Measurements from ENCODE around the gene CCDC85C.
A peak's percentile ranks its signal among the peaks of the same experiment; 100 is the strongest.

The CCDC85C gene

DNA sequence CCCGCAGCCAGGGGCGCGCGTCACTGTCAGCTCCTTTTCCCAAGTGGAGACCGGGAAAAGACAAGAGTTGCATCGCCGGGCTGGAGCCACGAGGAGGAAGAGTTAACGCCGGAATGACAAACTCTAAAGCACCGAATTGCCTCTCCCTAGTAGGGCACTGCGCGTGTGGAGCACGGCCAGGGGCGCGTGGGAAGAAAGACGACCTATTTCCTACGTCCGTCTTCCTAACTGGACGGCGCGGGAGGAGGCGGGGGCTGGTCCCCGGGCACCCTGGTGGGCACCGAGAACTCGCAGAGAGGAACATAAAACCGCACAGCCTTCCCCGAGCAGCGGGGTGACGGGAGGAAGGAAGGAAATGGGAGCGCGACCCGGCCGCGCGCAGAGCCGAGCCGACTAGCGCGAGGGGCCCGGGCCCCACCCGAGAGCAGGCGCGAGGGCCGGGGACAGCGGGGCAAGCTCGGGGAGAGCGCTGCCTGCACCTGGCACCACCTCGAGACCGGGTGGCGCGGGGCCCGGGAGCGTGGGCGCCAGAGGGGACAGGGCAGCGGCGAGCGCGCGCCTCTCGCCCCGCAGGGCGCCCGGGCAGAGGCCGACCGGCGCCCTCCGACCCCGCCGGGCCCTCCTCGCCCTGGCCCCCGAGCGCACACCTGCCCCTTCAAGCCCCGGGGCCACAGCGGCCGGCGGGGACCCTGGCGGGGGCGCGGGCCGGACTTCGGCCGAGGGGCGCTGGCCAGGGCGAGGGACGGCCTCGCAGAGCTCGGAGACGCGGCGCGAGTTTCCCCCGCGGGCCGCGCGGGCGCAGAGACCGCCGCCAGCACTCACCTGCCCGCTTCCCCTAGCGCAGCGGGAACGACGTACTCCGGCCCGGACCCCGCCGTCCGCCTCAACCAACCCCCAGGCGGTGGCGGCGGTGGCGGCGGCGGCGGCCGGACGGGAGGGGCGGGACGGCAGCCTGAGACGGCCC lies 123.8 kb downstream of the CCDC85C start, which contains the start of gene SETD3:
TSS of gene SETD3 (minus strand) at position 954 of the 964 bp plus-strand sequence. CDS start 15,054 bp downstream, outside the sequence.
- peak in 1 of 2 donors; percentile 9 for DNase-seq (ENCODE audit: low read depth in 2 of 2, low spot score in 1 of 2)

DNA sequence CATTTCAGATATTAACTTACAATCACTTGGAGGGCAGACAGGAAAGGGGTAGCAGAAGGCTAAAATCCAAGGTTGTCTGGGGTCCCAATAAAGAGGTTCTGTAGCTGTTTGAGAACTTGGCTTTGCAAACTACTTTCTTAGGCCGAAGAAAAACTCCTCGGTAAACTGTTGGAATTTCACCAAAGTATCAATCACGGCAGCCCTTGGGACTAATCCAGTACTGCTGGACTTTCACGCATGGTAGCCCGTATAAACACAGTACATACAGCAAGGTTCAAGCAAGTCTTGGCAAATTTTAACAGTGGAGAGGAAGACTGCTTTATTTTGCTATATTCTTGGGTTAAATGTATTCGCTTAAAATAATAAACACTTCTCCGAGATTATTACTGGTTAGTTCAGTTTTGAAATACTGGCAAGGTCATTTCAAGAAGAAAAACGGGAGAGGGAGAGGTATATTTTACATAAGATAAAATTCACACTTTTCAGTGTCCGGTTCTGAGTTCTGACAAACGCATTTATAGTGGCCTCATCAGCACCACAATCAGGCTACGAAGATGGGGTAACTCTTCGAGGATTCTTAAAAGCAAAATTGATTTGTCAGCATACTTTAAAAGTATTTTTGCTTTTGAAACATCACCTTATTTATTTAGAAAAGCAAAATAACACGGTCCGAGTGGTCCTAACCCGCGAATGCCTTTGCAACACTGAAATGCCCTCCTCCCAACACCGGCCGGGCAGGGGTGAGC lies 124.7 kb downstream of the CCDC85C start:
- no peak for DNase-seq (ENCODE audit: low read depth in 2 of 2, low spot score in 1 of 2)

DNA sequence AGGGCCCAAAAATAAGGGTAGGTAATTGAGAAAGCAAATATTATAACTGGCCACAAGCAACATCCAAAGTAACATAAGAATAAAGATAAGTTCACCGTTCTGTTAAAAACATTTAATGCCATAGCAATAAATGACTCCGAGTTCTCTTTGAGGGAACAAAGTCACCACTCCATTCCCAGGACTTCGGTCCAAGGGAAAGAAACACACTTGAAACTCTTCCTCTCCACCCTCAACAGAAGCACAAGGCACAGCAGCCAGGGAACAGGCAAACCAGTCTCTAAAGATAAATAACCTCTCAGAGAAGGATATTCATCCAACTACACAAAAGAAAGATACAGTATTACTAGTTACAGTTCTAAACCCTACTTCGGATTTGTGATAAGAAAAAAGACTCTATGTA lies 125.9 kb downstream of the CCDC85C start:
- DNase-seq (ENCODE audit: low read depth in 2 of 2, low spot score in 1 of 2): no peak

DNA sequence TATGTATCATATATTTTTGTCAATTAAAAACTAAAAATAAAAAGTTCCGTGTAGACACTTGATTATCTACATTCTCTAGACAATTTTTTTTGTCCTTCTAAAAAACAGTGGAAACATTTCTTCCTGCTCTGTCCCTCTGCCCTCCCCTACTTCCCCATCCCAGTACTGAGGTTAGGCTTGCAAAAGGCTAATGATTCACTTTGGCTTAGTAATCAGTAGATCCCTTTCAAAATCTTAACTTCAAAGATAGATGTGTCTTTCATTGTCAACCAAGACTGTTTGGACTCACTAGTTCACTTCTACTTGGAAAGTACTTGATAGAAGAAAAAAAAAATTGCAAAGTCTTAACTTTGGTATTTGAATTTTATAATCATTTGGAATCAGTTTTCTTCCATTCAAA lies 127.1 kb downstream of the CCDC85C start:
- DNase-seq (ENCODE audit: low read depth in 2 of 2, low spot score in 1 of 2): no peak

DNA sequence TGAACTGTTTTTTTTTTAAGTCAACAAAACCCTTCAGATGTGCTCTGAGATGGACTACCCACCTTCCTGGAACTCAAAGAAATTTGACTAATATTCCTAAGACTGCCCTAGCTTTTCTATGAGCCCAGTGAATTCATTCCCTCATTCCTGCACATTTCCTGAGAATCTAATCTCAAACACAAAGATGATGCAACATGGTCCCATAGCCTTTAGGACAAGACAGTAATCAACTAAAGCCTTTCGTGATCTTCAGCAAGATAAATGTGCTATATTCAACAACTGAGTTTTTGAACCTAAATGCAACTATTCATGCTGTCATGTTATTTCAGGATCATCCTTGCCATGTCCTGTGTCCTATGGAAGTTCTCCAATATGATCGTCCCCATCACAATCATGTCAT lies 128.3 kb downstream of the CCDC85C start:
- DNase-seq (ENCODE audit: low read depth in 2 of 2, low spot score in 1 of 2): no peak

DNA sequence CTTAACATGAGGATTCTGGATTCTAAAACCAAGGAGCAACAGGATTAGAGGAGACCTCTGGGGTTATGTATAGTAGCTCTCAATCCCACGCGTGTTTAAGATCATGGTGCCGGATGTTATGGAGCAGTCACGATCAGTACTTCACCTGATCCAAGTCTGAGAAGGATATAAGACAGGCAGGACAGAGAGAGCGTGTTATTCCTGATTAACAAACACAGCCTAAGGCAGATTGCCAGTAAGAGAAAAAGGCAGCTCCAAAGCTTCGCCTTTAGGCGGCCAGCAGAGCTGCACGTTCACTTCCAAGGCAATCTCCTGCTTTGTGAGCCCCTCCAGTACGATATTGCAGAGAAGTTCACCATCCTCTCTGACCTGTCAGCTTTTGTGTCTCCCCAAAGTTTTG lies 128.8 kb downstream of the CCDC85C start:
- no peak for DNase-seq (ENCODE audit: low read depth in 2 of 2, low spot score in 1 of 2)

DNA sequence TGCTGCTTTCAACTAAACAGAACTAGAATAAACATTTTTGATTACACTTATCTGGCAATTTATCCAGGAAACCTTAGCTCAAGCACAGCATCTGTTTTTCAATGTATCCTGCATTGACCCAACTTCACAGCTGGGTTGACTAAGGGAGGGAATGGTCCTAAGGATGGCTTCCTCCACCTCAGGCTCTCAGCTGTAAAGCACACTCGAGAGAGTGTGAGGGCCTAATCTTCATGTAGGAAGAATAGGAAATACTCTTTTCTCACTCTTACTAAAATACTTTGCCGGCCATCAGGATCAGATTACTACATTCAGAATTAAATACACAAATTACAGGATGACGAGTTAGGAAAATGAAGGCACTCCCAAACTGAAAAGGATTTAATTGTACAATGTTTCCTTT lies 130.5 kb downstream of the CCDC85C start:
- no peak for DNase-seq (ENCODE audit: low read depth in 2 of 2, low spot score in 1 of 2)

DNA sequence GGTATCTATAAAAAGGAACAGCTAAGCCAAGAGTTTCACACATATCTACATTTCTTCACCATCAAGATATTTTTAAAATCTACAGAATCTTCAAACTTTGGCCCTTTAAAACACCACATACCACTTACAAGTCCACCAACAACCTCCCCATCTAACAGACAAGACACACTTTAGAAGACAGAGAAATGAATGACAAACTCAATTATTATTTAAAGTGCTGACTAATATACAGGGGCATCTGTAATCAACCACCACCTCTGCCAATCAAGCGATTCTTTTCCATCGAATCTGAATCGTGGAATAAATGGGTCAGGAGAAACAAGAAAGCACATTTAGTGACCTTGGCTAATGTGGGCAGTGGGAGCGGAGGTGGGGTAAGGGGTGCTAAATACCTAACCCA lies 131.1 kb downstream of the CCDC85C start:
- no peak for DNase-seq (ENCODE audit: low read depth in 2 of 2, low spot score in 1 of 2)

DNA sequence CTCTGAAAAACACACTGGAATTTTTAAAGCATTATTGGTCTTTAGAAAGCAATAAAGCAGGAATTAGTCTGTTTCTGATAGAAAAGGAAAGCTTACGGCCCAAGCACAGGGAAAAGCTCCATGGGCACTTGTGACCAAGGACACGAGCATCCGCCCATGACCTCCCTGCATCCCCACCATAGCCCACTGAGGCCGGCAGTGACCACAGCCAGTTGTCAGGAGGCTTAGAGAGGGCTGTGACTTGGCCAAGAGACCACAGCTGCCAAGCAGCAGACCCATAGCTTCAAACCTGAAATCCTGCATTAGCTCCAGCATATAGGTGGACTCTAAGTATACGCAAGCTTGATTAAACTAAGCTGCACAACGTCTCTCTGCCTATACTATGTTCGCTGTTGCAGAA lies 132.3 kb downstream of the CCDC85C start:
- DNase-seq (ENCODE audit: low read depth in 2 of 2, low spot score in 1 of 2): no peak

DNA sequence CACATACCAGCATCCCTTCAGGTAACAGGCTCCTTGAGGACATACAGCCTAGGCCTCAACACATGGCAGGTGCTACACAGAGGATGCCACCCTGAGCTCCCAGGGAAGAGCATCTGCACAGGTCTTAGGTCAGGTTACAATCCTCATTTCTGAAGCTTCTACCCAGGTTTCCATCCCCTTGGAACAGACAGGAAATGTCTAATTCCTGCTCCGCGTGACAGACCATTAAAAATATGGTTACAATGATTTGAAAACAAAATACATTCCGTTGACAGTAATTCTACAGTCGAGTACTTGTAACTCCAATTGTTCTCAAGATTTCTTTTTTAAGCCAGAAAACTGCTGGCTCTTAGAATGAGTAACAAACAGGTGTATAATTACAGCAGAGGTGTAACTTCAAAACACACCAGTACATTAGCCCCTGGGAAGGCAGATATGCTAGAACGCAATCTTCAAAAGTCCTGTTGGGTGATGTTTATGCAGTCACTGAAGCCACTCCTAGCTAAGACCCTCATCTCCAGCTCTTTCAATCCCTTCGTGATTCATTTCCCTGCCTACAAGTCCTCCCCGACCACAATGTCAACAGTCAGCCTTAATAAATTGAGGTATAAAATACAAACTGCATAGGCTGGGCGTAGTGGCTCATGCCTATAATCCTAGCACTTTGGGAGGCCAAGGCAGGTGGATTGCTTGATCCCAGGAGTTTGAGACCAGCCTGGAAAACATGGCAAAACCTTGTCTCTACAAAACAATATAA lies 135.0 kb downstream of the CCDC85C start:
- DNase-seq (ENCODE audit: low read depth in 2 of 2, low spot score in 1 of 2): no peak

DNA sequence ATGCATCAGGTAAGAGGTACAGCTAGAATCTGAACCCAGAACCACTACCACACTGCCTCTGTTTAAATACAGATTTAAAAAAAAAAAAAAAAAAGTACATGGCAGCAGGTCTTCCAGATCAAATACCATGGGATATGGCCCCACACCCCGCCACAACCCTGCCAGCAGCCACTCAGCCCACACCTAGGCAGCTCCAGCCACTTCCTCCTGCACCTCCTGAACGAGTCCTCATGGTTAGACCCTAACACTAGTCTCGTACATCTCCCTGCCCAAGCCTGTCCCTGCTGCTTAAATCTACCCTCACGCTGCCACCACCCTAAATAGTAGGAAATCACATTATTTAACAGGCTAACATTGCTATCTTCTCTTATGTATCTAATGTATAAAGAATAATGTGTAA lies 135.9 kb downstream of the CCDC85C start:
- DNase-seq (ENCODE audit: low read depth in 2 of 2, low spot score in 1 of 2): no peak

DNA sequence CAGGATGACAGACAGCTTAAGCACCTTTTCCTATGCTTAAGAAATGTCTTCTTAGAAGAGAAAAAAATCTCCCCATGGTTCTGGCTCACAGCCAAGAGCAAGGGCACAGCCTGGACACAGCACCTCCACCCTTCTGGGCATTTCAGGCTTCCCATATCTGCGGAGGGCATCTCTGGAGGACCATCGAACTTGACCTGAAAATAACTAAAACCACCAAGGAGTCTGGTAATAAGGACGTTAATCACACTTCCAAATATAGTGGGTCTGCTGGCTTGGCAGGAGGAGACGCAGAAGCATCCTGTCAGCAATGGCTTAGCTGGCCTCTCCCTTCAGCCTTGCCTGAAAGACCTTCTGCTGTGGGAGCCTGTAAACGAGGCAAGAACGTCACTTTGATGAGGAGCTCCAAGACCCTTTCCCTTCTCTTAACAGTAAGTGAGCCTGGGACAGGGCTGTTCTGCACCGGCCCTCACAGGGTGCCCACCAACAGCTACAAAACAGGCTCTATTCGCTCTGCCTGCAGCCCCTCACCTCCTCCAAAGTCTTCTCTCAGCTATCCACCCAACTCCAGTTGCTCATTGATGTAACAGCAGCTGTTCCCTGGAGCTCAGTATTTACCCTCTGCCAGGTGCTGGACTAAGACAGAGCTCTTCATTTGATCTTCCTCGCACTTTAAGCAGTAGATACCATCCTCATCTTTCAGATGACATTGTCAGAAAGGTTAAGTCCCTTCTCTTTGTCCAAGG lies 136.5 kb downstream of the CCDC85C start:
- no peak for DNase-seq (ENCODE audit: low read depth in 2 of 2, low spot score in 1 of 2)

DNA sequence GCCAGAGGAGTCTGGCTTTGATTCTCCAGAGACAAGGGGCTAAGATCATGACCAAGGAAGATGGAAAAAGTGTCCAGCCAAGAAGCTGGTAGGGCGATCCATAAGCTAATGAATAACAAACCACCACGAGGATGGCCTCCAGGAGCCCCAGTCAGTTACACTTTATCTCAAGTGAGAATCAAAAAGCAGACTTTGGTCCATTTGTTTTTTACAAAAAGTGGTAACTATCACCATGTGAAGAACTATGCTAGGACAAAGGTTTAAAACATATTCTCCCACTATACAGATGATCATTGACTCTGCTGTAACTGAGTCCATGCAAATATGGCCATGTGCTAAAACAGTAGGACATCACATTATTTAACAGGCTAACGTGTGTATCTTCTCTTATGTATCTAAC lies 137.2 kb downstream of the CCDC85C start:
- no peak for DNase-seq (ENCODE audit: low read depth in 2 of 2, low spot score in 1 of 2)

DNA sequence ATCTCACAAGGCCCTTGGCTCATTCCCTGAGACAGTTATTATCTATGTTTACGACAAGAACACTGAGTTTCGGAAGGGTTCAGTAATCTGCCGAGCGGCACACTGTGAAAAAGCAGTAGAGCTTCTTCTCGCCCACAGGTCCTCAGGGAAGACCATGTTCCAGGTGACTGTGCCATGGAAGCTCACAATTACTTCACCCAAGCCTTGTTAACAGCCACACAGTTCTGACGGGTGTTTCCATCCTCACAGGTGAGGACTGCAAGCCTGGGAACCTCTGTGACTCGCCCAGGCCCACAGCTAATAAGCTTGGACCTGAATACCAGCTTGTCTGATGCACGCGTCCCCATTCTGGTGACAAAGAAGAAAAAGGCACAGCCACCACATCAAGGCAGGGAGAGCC lies 138.7 kb downstream of the CCDC85C start:
- DNase-seq (ENCODE audit: low read depth in 2 of 2, low spot score in 1 of 2): no peak

DNA sequence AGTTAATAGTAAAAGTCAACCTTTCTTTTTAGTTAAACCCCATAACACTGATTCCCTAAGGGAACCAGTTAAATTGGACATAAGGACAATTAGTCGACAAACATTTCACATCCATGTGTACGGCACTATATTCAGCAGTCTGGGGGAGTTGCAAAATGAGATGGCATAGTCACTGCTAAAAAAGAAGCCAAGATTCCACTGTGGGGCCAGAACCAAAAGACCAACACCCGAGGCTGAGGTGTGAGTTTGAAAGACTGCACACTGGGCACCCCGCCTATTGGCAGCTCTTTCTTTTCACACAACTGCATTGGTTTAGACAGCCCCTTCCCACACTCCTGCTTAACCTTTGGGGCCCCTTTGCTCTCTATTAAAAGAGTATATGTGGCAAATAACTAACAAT lies 140.0 kb downstream of the CCDC85C start:
- no peak for DNase-seq (ENCODE audit: low read depth in 2 of 2, low spot score in 1 of 2)

DNA sequence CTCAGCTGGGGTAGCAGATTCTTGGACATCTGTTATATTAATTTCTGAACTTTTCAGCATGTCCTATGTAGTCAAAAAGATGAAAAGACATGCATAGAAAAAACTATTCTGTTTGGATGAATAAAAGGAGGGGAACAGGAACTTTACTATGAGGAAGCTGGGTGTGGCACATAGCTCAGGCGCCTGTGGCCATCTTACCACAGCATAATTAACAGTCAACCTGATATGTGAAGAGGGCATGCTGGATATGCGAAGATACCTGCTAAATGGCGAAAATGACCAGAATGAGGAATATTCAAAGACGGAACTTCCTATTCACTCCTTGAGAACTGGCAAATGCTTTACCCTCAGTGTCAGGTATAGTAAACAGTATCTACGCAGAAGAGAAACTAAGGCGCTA lies 141.8 kb downstream of the CCDC85C start:
- no peak for DNase-seq (ENCODE audit: low read depth in 2 of 2, low spot score in 1 of 2)

DNA sequence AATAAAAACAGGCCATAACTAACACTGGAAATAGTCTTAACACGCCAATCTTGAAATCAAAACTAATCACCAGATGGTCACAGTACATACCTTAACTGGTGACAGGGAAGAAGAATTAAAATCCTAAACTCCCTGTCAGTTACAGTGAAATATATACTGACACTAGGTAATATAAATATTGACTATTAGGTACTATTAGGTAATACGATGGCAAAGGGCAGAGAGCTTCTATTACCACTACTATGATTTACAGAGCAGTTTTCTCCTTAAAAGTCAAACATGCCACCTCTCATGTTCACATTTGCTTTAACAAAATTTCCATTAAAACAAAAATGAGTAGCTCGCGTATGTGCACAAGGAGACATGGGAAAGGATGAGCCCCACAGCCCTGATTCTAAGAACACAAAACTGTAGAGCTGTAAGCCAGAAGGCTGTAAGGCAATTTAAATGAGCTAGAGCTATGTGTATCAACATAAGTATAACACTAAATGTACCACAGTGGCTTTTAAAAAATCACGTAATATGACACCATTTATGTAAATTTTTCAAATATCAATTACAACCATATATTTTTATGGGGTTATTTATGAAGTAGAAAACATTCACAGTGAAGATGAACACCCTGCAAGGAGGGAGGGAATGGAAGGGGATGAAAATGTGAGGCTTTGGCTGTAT lies 142.5 kb downstream of the CCDC85C start:
- no peak for DNase-seq (ENCODE audit: low read depth in 2 of 2, low spot score in 1 of 2)

DNA sequence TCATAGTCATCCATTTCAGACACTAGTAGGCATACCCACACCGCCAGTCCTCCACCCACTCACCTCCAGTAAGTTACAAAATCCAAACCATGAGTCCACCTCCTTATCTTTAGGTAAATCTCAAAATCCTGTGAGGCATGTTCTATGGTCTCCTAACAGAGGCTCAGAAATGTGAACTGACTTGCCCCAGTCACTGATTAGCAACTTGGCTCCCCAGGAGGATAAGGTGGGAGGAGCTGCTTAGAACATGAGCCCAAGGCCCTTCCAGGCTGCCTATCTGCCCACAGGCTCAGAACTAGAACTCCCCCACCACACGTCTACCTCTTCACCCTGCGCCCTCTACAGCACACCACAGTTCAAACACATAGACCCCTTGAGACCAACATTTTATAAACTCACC lies 143.2 kb downstream of the CCDC85C start:
- DNase-seq (ENCODE audit: low read depth in 2 of 2, low spot score in 1 of 2): no peak

DNA sequence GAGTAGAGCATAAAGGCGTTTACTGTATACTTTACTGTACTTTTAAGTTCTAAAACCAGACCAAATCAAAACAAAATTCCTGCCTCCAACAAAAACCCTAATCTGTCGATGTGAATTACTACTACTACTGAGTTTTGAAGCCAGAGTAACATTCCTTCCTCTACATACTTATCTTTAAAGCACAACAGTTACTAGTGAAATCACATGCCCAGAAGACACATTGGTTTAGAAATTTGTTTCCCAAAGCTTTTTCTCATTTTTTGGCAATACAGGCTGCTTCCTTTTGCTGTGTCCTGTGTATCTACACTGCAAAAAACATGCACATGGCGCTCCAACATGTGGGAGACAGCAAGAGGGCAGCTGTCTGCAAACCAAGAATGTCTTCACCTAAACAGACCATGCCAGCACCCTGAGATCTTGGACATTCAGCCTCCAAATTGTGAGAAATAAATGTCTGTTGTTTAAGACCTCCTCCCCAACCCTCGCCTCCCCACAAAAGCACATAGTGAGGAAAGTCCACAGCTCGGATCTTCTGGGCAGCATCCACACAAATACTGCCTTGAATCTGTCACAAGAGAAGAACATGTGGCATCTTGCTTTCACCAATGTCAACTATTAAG lies 144.4 kb downstream of the CCDC85C start:
- no peak for DNase-seq (ENCODE audit: low read depth in 2 of 2, low spot score in 1 of 2)

DNA sequence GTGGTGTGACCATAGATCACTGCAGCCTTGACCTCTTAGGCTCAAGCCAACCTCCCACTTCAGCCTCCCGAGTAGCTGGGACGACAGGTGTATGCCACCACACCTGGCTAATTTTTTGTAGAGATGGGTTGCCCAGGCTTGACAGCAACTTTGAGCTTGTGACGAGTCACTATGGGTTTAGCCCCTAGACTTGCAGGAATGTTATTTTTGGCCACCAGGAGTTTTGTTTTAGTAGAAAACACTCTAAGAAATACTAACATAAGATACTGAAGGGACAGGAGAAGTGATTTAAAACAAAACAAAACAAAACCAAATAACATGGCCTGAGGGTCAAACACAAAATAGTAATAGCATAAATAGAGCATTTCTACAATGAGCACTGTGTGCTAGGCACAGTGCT lies 149.8 kb downstream of the CCDC85C start:
- no peak for DNase-seq (ENCODE audit: low read depth in 2 of 2, low spot score in 1 of 2)

Data from stimulated activated CD8-positive, alpha-beta memory T cell treated with anti-CD3 and anti-CD28 coated beads, Interleukin-4, amount 100 ng/mL, for 1 hour (primary cell).